GM06990 (cell line): Measurements from ENCODE around the gene LAMA1.

Source experiments
- DNase-seq: peaks from one replicate; pipeline ENCODE4 v3.0.0-alpha.2; 2011; ENCODE audit not compliant: insufficient read length; ENCODE audit errors: extremely low read depth
- H3K27me3 ChIP-seq: replicated peaks from 2 replicates; pipeline ENCODE4 v1.6.0; 2011; ENCODE audit warnings: low read length; ENCODE audit not compliant: control insufficient read depth, insufficient read depth
- H3K36me3 ChIP-seq: 2 replicates; pipeline ENCODE4 v1.5.1; 2011; ENCODE audit warnings: low read length; ENCODE audit not compliant: control insufficient read depth, insufficient read depth
- H3K4me3 ChIP-seq: replicated peaks from 2 replicates; pipeline ENCODE4 v1.5.1; 2011; ENCODE audit warnings: low read depth, mild to moderate bottlenecking, control low read depth, low read length
- TF ChIP-seq, protein P1 (sequence below): IDR thresholded peaks from 2 replicates; pipeline ENCODE4 v1.5.1; 2011; ENCODE audit warnings: low read length, control low read depth, mild to moderate bottlenecking, inconsistent platforms; ENCODE audit not compliant: insufficient read depth, poor library complexity, severe bottlenecking

LAMA1 gene

GRCh38 chr18:7020995-7021777 is 96.4 kb downstream of the LAMA1 start:
- no peak for DNase-seq

DNA sequence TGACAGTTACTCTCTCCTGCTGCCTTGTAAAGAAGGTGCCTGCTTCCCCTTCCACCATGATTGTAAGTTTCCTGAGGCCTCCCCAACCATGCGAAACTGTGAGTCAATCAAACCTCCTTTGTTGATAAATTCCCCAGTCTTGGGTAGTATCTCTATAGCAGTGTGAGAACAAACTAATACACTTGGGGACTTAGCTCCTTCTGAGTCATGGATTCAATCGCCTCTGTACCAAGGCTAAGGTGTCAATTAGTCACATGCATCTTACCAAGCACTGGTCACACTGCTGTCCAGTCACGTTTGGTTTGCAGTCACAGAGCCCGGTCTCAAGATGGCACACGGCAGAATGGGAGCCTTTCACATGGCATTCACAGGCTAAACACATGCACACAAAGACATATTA is 100.6 kb downstream of the LAMA1 start:
- Histone ChIP-seq H3K4me3 (no peak overlapping the region), H3K27me3 (no peaks in the 10 kb centered on the region), H3K36me3 (no peaks in the 10 kb centered on the region)
- TF ChIP-seq, protein P1, sequence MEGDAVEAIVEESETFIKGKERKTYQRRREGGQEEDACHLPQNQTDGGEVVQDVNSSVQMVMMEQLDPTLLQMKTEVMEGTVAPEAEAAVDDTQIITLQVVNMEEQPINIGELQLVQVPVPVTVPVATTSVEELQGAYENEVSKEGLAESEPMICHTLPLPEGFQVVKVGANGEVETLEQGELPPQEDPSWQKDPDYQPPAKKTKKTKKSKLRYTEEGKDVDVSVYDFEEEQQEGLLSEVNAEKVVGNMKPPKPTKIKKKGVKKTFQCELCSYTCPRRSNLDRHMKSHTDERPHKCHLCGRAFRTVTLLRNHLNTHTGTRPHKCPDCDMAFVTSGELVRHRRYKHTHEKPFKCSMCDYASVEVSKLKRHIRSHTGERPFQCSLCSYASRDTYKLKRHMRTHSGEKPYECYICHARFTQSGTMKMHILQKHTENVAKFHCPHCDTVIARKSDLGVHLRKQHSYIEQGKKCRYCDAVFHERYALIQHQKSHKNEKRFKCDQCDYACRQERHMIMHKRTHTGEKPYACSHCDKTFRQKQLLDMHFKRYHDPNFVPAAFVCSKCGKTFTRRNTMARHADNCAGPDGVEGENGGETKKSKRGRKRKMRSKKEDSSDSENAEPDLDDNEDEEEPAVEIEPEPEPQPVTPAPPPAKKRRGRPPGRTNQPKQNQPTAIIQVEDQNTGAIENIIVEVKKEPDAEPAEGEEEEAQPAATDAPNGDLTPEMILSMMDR: no peak
- DNase-seq: no peak

More at GRCh38 chr18:7020995-7021777, 96.4 kb downstream of the LAMA1 start:
- Histone ChIP-seq H3K36me3 (no peaks in the 10 kb centered on the region), H3K27me3 (no peaks in the 10 kb centered on the region; the same call in 1 of the 2 replicates), H3K4me3 (no peak overlapping the region)
- TF ChIP-seq, protein P1: no peak

GRCh38 chr18:7011142-7011541 is 106.5 kb downstream of the LAMA1 start:
- no peak for DNase-seq
- no peaks in the 10 kb centered on the region for H3K36me3 ChIP-seq
- no peaks in the 10 kb centered on the region for H3K27me3 ChIP-seq
- H3K4me3 ChIP-seq: no peak overlapping the region
- TF ChIP-seq, protein P1: no peak

GRCh38 chr18:7004009-7004408 is 113.6 kb downstream of the LAMA1 start:
- no peaks in the 10 kb centered on the region for H3K36me3 ChIP-seq
- DNase-seq: no peak
- H3K27me3 ChIP-seq: no peaks in the 10 kb centered on the region
- TF ChIP-seq, protein P1: no peak
- H3K4me3 ChIP-seq: no peak overlapping the region

DNA sequence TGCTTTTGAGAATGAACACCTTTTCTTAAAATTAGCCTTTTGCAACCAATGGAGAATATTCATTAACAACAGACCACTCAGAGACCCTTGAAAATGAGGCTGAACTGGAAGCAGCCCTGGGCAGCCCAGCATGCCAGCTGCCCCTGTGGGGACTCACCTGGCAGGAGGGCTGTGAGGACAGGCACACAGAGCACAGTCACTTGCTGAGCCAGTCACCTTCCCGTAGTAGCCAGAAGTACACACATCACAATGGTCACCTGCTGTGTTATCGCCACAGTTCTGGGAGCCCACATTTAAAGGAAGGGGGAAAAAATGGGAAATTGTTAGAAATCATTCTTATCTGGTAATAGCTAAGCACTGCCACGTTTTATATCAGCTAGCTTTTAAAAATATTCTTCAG is 115.5 kb downstream of the LAMA1 start:
- TF ChIP-seq, protein P1: no peak
- DNase-seq: no peak
- H3K4me3 ChIP-seq: no peak overlapping the region
- no peaks in the 10 kb centered on the region for H3K36me3 ChIP-seq
- H3K27me3 ChIP-seq: no peaks in the 10 kb centered on the region
